ENCODE measurements around the gene XAB2.
"Not testable (repeated sequence)": the region's sequence is repeated elsewhere in the genome, so short reads cannot be mapped to it uniquely, and the experiment has no call there.

XAB2 gene

DNA sequence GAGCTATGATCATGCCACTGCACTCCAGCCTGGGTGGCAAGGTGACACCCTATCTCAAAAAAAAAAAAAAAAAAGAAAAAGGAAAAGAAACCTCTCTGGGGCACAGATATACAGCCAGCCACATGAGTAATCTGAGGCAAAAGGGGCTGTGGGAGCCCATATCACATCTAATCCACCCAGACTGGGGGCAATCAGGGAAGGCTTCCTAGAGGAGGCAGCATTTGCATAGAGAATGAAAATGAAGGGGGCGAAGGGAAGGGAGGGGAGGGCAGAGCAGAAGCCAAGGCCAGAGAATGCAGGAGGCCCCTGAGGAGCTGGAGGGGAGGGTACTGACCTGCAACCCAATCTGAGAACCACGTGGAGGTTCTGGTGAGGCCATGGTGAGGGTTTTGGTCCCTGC, 20.8 kb upstream of the XAB2 start:
- Histone ChIP-seq H3K27ac (no peak overlapping the region), H3K4me3 (no peak overlapping the region)
- TF ChIP-seq, protein P1, sequence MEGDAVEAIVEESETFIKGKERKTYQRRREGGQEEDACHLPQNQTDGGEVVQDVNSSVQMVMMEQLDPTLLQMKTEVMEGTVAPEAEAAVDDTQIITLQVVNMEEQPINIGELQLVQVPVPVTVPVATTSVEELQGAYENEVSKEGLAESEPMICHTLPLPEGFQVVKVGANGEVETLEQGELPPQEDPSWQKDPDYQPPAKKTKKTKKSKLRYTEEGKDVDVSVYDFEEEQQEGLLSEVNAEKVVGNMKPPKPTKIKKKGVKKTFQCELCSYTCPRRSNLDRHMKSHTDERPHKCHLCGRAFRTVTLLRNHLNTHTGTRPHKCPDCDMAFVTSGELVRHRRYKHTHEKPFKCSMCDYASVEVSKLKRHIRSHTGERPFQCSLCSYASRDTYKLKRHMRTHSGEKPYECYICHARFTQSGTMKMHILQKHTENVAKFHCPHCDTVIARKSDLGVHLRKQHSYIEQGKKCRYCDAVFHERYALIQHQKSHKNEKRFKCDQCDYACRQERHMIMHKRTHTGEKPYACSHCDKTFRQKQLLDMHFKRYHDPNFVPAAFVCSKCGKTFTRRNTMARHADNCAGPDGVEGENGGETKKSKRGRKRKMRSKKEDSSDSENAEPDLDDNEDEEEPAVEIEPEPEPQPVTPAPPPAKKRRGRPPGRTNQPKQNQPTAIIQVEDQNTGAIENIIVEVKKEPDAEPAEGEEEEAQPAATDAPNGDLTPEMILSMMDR (IDR thresholded peaks at IDR 0.05) = no peak
- DNase-seq (ENCODE audit: low spot score) = no peak

DNA sequence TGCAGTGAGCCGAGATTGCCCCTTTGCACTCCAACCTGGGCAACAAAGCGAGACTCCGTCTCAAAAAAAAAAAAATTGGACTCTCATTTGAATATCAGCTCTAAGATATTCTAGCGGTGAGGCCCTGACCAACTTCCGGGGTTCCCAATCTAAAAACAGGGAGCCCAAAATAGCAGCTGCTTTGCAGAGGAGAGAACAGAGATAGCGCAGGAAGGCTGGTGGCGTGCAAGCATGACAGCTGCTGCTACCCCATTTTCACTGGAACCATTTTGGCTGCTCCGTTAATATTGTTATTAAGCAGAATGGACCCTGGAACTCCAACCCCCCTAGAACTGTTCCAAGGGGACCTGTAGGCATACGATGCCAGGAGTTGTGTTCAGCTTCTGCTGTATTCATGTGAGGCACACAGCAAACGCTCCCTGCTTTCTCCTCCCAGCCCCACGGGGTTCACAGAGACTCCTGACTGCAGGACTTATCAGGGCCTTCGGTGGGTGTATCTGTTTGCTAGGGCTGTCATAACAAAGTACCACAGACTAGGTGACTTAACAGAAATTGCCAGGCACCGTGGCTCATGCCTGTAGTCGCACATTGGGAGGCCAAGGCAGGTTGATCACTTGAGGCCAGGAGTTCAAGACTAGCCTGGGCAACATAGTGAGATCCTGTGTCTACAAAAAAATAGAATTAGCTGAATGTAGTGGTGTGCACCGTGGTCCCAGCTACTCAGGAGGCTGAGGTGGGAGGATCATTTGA, 19.1 kb upstream of the XAB2 start:
- H3K27ac ChIP-seq = no peak overlapping the region
- no peak overlapping the region for H3K4me3 ChIP-seq
- TF ChIP-seq, protein P1 (IDR thresholded peaks at IDR 0.05) = no peak
- DNase-seq (ENCODE audit: low spot score) = no peak

DNA sequence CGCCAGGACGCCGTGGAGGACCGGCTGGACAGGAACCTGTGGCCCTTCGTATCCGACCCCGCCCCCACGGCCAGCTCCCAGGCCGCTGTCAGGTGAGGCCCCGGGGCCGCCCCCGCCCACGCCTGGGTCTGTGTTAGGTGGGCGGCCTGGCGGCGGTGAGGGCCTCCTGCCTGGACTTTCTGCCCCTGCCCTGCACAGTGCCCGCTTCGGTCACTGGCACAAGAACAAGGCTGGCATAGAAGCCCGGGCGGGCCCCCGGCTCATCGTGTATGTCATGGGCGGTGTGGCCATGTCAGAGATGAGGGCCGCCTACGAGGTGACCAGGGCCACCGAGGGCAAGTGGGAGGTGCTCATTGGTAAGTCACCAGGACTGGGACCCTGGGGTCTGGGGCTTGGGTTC, 17.8 kb upstream of the XAB2 start:
- DNase-seq (ENCODE audit: low spot score) = no peak
- Histone ChIP-seq H3K27ac (no peak overlapping the region), H3K4me3 (no peak overlapping the region)
- TF ChIP-seq, protein P1 (IDR thresholded peaks at IDR 0.05) = no peak

DNA sequence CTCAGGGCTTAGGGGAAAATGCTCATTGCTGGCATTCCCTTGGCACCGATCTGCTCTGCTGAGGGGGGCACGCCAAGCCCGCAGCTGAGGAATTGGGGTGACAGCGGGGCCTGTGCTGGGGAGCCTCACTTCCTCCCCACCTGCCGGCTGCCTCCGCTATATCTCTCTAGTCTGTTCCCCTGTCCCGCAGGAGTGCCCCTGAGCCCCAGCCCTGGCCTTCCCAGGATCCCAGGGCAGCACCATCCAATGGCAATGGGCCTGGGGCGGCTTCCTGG, 17.0 kb upstream of the XAB2 start:
- no peak overlapping the region for H3K4me3 ChIP-seq
- TF ChIP-seq, protein P1 (IDR thresholded peaks at IDR 0.05) = no peak

DNA sequence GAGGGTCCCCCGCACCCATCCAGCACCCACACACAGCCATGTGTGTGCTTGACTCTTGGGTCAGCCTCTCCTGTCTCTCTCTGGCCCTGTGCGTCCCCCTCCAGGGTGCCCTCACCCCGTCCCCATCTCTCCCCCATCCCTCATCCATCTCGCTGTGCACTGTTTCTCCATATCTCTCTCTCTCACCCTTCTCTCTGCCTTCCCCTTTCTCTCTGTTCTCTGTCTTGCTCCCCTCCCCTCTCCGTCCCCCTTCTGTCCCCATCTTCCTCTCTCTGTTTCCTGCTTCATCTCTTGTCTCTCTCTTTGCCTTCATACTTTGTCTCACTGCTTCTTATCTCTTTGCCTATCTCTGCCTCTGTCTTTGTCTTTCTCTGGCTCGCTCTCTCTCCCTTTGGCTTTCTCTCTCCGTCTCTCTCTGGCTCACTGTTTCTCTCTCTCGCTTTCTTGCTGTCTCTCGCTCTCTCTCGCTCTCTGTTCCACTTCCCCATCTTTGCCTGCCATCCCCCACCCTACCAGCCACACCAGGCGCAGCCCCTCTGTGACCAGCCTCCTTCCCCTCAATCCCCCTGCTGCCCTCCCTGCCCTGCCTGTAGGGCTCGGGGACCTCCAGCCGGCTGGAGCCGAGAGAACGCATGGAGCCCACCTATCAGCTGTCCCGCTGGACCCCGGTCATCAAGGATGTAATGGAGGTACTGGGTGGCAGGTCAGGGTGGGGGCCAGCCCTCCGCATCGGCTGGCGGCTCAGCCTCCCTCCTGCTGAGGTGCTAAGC, 16.5 kb upstream of the XAB2 start:
- TF ChIP-seq, protein P1 (IDR thresholded peaks at IDR 0.05) = no peak
- no peak for DNase-seq (ENCODE audit: low spot score)
- Histone ChIP-seq H3K4me3 (no peak overlapping the region), H3K27ac (no peak overlapping the region)

More for the DNA sequence above, 17.0 kb upstream of the XAB2 start:
- H3K27ac ChIP-seq = no peak overlapping the region
- no peak for DNase-seq (ENCODE audit: low spot score)

DNA sequence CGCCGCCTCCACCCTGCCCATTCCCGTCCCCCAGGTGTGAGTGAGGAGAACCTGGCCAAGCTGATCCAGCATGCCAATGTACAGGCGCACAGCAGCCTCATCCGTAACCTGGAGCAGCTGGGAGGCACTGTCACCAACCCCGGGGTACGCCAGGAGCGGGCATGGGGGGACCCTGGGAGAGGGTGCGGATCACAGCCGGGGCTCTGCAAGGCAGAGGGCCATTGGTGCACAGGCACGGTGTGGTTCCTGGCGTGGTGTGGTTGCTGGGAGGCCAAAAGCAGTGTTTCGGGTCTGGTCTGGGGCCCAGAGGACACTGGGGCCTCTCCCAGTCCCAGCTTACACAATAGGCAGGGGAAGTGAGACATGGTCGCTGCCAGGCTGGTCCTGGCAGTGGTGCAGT, 15.8 kb upstream of the XAB2 start:
- no peak for DNase-seq (ENCODE audit: low spot score)
- TF ChIP-seq, protein P1 (IDR thresholded peaks at IDR 0.05) = no peak

DNA sequence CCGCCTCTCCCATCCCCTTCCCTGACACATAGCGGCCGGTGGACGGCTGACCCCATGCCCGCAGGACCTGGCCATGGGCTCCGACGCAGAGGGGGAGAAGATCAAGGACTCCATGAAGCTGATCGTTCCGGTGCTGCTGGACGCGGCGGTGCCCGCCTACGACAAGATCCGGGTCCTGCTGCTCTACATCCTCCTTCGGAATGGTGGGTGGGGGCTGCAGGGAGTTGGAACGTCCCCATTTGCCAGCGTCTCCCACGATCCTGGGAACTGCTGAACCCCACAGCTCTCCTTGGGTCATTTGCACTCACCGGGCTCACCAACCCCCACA, 15.2 kb upstream of the XAB2 start:
- Histone ChIP-seq H3K27ac (no peak overlapping the region), H3K4me3 (no peak overlapping the region)
- no peak for DNase-seq (ENCODE audit: low spot score)
- TF ChIP-seq, protein P1 (IDR thresholded peaks at IDR 0.05) = no peak

More for the DNA sequence above, 15.8 kb upstream of the XAB2 start:
- no peak overlapping the region for H3K4me3 ChIP-seq
- no peak overlapping the region for H3K27ac ChIP-seq

DNA sequence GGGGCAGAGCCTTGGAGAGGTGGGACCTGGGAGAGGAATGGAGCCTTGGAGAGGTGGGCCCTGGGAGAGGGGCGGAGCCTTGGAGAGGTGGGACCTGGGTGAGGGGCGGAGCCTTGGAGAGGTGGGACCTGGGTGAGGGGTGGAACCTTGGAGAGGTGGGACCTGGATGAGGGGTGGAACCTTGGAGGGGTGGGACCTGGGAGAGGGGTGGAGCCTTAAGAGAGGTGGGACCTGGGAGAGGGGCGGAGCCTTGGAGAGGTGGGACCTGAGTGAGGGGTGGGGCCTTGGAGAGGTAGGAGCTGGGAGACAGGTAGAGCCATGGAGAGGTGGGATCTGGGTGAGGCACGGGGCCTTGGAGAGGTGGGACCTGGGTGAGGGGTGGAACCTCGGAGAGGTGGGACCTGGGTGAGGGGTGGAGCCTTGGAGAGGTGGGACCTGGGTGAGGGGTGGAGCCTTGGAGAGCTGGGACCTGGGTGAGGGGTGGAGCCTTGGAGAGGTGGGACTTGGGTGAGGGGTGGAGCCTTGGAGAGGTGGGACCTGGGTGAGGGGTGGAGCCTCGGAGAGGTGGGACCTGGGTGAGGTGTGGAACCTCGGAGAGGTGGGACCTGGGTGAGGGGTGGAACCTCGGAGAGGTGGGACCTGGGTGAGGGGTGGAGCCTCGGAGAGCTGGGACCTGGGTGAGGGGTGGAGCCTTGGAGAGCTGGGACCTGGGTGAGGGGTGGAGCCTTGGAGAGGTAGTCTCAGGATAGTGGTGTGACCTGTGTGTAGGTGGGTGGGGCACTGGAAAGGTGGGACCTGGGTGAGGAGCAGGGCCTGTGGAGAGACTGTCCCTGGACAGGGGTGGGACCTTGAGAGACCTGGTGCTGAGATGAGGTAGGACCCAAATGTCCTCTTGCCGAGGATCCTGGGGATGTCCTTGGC, 14.5 kb upstream of the XAB2 start:
- H3K4me3 ChIP-seq; DNase-seq (ENCODE audit: low spot score); H3K27ac ChIP-seq: not testable (repeated sequence)

Measured in coronary artery (tissue), 2 donors.